Loucy (cell line): ENCODE measurements around the gene PI4KA.

Source experiments
- H2AFZ ChIP-seq: fragments of 200-600 bp; sonication (generic); 2 replicates; pipeline ENCODE4 v1.6.0; 2016; ENCODE audit warnings: antibody characterized with exemption, mild to moderate bottlenecking, low read length, moderate library complexity
- H3F3A ChIP-seq: fragments of 200-600 bp; 2 replicates; pipeline ENCODE4 v1.6.0; 2016; ENCODE audit warnings: antibody characterized with exemption, low read depth, mild to moderate bottlenecking
- H3K27me3 ChIP-seq: fragments of 200-600 bp; sonication (generic); 2 replicates; pipeline ENCODE4 v1.6.1; 2014; ENCODE audit warnings: low read length, mild to moderate bottlenecking; ENCODE audit not compliant: insufficient read depth, poor library complexity, severe bottlenecking
- H3K36me3 ChIP-seq: fragments of 200-600 bp; sonication (generic); 2 replicates; pipeline ENCODE4 v1.6.1; 2016; ENCODE audit warnings: low read length; ENCODE audit not compliant: insufficient read depth
- H3K4me1 ChIP-seq: fragments of 200-600 bp; sonication (generic); 2 replicates; pipeline ENCODE4 v1.5.1; 2014; ENCODE audit warnings: low read length, mild to moderate bottlenecking; ENCODE audit not compliant: insufficient read depth, poor library complexity, severe bottlenecking
- H3K4me2 ChIP-seq: fragments of 200-600 bp; sonication (generic); 2 replicates; pipeline ENCODE4 v1.6.0; 2014; ENCODE audit warnings: antibody characterized with exemption, low read length, low read depth, mild to moderate bottlenecking; ENCODE audit not compliant: poor library complexity, severe bottlenecking
- H3K4me3 ChIP-seq: fragments of 200-600 bp; sonication (generic); 2 replicates; pipeline ENCODE4 v1.5.1; 2014; ENCODE audit warnings: low read length, mild to moderate bottlenecking, mixed read lengths; ENCODE audit not compliant: poor library complexity, severe bottlenecking
- H3K79me2 ChIP-seq: fragments of 200-600 bp; sonication (generic); 2 replicates; pipeline ENCODE4 v1.6.1; 2014; ENCODE audit warnings: low read length; ENCODE audit not compliant: insufficient read depth
- H3K9ac ChIP-seq: fragments of 200-600 bp; sonication (generic); 2 replicates; pipeline ENCODE4 v1.6.0; 2014; ENCODE audit warnings: mild to moderate bottlenecking, low read depth, low read length, moderate library complexity; ENCODE audit not compliant: poor library complexity, severe bottlenecking
- H3K9me2 ChIP-seq: fragments of 200-600 bp; sonication (generic); replicated peaks from 2 replicates; pipeline ENCODE4 v1.6.1; 2016; ENCODE audit warnings: low read depth, low read length, mixed read lengths
- H3K9me3 ChIP-seq: fragments of 200-600 bp; sonication (generic); 2 replicates; pipeline ENCODE4 v1.6.1; 2014; ENCODE audit warnings: mild to moderate bottlenecking, antibody characterized with exemption, low read length, low read depth; ENCODE audit not compliant: insufficient read depth
- H4K20me1 ChIP-seq: fragments of 200-600 bp; sonication (generic); 2 replicates; pipeline ENCODE4 v1.6.0; 2014; ENCODE audit warnings: antibody characterized with exemption, low read length, mild to moderate bottlenecking; ENCODE audit not compliant: insufficient read depth, poor library complexity, severe bottlenecking
- CTCF ChIP-seq: fragments of 200-600 bp; sonication (generic); conservative IDR thresholded peaks from 2 replicates; pipeline ENCODE4 v1.5.1; 2014; ENCODE audit warnings: mild to moderate bottlenecking, antibody characterized with exemption, low read length
- EZH2phosphoT487 ChIP-seq: fragments of 200-600 bp; IDR thresholded peaks from 2 replicates; pipeline ENCODE4 v1.6.1; 2018; ENCODE audit warnings: antibody characterized with exemption, mild to moderate bottlenecking, moderate library complexity, borderline replicate concordance

Gene PI4KA

GRCh38 chr22:20762233-20762796 is 96.3 kb downstream of the PI4KA start:
- Histone ChIP-seq H4K20me1 (no peaks in the 10 kb centered on the region), H3K27me3 (no peaks in the 10 kb centered on the region), H3K4me1 (peaks cover 10% of the 10 kb centered on the region), H3K4me3 (no peak overlapping the region), H3F3A (no peaks in the 10 kb centered on the region), H2AFZ (no peak overlapping the region), H3K9me3 (no peaks in the 10 kb centered on the region), H3K4me2 (no peak overlapping the region), H3K79me2 (no peaks in the 10 kb centered on the region), H3K9me2 (no peaks in the 10 kb centered on the region), H3K9ac (no peak overlapping the region), H3K36me3 (peaks cover 51% of the 10 kb centered on the region; the same call in 1 of the 2 replicates)
- TF ChIP-seq CTCF (no peak), EZH2phosphoT487 (no peak)

- H3K27me3 ChIP-seq, result no peaks in the 10 kb centered on the region
- no peaks in the 10 kb centered on the region for H4K20me1 ChIP-seq
- no peak overlapping the region for H3K4me3 ChIP-seq
- H3K4me1 ChIP-seq, result peaks cover 10% of the 10 kb centered on the region
- H3K9me2 ChIP-seq, result no peaks in the 10 kb centered on the region
- peaks cover 58% of the 10 kb centered on the region; the same call in 1 of the 2 replicates for H3K36me3 ChIP-seq
- no peak overlapping the region for H3K9ac ChIP-seq
- no peaks in the 10 kb centered on the region for H3F3A ChIP-seq
- no peak overlapping the region for H2AFZ ChIP-seq
- H3K4me2 ChIP-seq, result no peak overlapping the region
- TF ChIP-seq CTCF (no peak), EZH2phosphoT487 (no peak)
- H3K9me3 ChIP-seq, result no peaks in the 10 kb centered on the region
- H3K79me2 ChIP-seq, result no peaks in the 10 kb centered on the region
Measured at GRCh38 chr22:20761536-20761935, 97.1 kb downstream of the PI4KA start.

GRCh38 chr22:20760084-20760483 is 98.5 kb downstream of the PI4KA start:
- Histone ChIP-seq H3K9me2 (no peaks in the 10 kb centered on the region), H3K4me1 (peaks cover 4% of the 10 kb centered on the region), H4K20me1 (no peaks in the 10 kb centered on the region), H3K9me3 (no peaks in the 10 kb centered on the region), H3K9ac (no peak overlapping the region), H2AFZ (no peak overlapping the region), H3F3A (no peaks in the 10 kb centered on the region), H3K79me2 (no peaks in the 10 kb centered on the region), H3K4me2 (no peak overlapping the region), H3K4me3 (no peak overlapping the region), H3K36me3 (peaks cover 48% of the 10 kb centered on the region; the same call in 1 of the 2 replicates), H3K27me3 (no peaks in the 10 kb centered on the region)
- TF ChIP-seq CTCF (no peak), EZH2phosphoT487 (no peak)
